GM21529 (cell line): ENCODE measurements around the gene ADAMTS19.
"Not testable (repeated sequence)": the region's sequence is repeated elsewhere in the genome, so short reads cannot be mapped to it uniquely, and the experiment has no call there.

Source experiments
- ATAC-seq: cut with Tn5 transposase; IDR thresholded peaks from one replicate; pipeline ENCODE4 v1.9.1; 2021; ENCODE audit not compliant: unreplicated experiment

Gene ADAMTS19

DNA sequence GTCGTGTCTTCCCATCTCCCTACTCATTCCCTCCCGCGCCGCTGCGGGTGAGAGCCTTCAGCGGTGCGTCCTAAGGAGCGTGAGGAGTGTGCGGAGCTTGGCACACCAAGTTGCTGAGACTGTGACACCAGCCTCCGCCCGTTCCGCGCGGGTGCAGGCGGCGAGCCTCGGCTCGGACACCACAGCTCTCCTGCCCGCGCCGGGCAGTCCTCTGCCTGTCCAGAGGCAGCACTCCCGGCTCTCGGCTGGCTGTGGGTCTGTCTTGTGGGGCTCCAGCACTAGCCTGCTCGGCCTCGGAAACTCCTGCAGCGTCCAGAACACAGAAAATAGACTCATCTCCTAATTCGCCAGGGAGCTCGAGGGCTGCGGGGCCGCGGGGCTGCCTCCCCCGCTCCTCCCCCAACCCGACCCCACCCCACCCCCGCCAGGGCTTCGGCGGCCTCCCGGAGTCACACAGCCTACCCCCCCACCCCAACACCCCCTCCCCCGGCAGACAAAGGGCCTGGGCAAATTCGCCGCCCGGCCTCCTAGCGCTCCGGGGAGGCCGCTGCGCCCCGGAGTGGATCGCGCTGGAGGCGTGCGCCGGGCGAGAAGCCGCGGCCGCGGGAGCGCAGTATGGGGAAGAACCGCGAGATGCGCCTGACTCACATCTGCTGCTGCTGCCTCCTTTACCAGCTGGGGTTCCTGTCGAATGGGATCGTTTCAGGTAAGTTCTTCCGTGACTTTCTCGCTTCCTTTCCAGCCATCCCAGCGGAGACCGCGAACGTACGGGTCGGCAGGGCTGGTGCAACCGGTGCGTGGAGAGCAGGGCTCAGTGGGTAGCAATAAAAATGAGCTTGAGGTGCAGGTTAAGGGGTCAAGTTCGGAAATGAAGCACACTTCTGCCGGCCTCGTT, at the start of gene ADAMTS19:
Gene ADAMTS19, plus strand, starts transcription at position 522 of the 895 bp plus-strand sequence. Its CDS starts 94 bp downstream, at position 616.
- no peak for ATAC-seq

DNA sequence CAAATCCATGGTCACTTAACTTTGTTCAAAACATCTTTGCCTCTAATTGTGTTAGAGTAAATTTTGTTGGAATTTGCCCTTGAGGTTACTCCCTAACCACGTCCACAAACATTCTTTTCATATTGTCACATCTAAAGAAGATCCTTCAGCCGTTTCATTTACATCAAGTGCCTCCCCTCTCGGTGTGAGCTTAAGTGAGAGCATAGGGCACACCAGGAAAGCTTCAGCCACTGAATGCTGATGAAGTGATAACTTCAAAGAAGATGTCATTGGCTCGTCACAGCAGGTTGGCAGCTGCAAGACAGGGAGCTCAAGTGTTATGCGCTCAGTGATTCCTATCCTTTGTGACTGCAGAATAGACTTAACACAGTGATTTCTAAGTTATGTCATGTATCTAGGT, 49.6 kb upstream of the ADAMTS19 start:
- no peak for ATAC-seq

GRCh38 chr5:129412721-129413120, 47.4 kb upstream of the ADAMTS19 start:
- no peak for ATAC-seq

- ATAC-seq: no peak
Measured at GRCh38 chr5:129413570-129413969, 46.5 kb upstream of the ADAMTS19 start.

DNA sequence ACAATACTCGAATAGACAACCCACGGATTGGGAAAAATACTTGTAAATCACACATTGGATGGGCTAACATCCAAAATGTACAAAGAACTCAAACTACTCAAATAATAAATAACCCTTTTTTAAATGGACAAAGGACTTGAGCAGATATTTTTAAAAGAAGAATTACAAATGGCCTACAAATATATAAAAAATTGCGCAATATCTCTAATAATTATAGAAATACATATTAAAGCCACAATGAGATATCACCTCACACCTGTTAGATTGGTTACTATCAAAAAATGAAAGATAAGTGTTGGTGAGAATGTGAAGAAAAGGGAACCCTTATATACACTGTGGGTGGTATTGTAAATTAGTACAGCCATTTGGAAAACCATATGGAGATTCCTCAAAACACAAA, 40.8 kb upstream of the ADAMTS19 start:
- no peak for ATAC-seq

DNA sequence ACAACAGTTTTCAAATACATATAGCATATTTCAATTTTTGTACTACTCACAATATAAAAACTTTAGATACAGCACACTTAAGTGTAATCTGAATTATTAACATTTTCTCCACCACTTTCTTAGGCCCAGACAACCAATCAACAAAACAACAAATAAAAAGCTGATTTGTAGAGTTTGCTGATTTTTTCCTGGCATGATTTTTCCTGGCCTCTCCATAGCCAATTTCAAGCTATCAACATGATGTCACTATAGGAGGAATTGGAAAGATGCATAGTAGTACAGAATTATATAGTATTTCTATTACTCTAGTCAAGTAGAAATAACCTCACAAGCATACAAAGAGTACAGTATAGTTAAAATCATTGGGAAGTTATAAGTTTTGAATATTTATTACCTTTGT, 35.1 kb upstream of the ADAMTS19 start:
- no peak for ATAC-seq

DNA sequence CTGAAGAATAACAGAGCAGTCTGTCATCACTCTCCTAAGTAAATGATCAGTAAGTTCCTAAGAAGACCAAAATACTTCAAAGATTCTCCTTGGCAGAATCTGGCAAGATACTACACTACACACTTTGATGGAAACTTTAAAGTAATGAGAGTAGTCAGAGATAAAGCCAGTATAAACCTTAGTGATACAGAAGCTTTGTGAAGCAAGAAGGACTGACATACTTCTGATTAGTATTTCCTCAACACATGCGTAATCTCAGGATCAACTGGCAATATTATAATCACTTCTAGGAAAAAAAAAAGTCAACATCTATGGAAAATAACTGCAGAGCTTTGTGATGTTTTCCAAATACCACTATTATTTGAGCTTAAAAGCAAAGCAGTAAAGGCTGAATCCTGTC, 34.0 kb upstream of the ADAMTS19 start:
- ATAC-seq: no peak

DNA sequence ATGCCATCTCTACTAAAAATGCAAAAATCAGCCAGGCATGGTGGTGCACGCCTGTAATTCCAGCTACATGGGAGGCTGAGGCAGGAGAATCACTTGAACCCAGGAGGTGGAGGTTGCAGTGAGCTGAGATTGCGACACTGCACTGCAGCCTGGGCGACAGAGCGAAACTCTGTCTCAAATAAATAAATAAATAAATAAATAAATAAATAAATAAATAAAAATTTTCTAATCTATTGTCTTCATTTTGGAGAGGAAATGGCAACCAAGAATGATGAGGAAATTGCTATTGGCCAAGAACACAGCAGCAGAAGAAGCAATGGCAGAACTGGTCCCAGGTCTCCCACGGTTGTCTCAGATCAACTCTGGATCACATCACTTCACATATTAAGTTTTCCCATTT, 31.5 kb upstream of the ADAMTS19 start:
- ATAC-seq: not testable (repeated sequence)

GRCh38 chr5:129431406-129431805, 28.7 kb upstream of the ADAMTS19 start:
- ATAC-seq: no peak

GRCh38 chr5:129438322-129438721, 21.8 kb upstream of the ADAMTS19 start:
- ATAC-seq: no peak

- no peak for ATAC-seq
Measured at GRCh38 chr5:129440424-129440823, 19.7 kb upstream of the ADAMTS19 start.

- no peak for ATAC-seq
Measured at GRCh38 chr5:129441096-129441495, 19.0 kb upstream of the ADAMTS19 start.

GRCh38 chr5:129445379-129445778, 14.7 kb upstream of the ADAMTS19 start:
- peak; percentile 58 for ATAC-seq

DNA sequence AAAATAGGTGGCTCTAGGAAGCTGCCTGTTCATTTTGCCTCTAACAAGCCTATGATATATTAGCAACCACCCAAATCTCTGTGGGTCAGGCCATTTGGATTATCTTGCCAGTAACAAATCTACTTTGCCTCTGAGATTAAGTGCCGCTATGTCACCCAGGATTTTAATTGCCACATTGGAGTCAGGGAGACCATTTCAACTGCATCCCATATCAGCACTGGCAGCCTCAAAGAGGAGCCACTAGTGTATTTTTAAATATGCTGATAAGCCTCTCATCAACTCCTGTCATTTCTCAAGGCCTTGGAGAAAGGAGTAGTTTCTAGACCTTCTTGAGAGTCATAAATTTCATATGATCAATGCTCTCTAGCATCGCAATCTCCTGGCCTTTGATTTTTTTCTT, 12.1 kb upstream of the ADAMTS19 start:
- ATAC-seq: no peak

DNA sequence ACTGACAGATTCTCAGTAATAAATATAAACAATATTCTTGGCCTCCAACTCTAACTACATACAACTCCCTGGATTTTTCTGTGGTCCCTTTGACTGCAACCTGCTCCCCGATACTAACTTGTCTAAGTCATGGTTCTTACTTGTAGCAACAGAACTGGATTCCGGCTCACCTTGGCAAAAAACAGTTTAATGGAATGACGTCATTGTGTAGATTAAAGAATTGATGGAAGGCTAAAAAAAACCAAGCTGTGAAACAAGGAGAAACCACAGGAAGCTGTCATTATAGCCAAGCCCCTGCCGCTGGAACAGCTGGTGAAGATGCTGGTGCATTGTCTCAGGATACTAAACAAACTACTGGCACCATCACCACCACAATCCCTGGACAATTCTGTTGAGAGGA, 11.4 kb upstream of the ADAMTS19 start:
- no peak for ATAC-seq

GRCh38 chr5:129454461-129454860, 5.6 kb upstream of the ADAMTS19 start:
- no peak for ATAC-seq

- no peak for ATAC-seq
Measured at GRCh38 chr5:129459450-129459776, 685 bp upstream of the ADAMTS19 start.

GRCh38 chr5:129460672-129460935, 506 bp downstream of the ADAMTS19 start:
- no peak for ATAC-seq

DNA sequence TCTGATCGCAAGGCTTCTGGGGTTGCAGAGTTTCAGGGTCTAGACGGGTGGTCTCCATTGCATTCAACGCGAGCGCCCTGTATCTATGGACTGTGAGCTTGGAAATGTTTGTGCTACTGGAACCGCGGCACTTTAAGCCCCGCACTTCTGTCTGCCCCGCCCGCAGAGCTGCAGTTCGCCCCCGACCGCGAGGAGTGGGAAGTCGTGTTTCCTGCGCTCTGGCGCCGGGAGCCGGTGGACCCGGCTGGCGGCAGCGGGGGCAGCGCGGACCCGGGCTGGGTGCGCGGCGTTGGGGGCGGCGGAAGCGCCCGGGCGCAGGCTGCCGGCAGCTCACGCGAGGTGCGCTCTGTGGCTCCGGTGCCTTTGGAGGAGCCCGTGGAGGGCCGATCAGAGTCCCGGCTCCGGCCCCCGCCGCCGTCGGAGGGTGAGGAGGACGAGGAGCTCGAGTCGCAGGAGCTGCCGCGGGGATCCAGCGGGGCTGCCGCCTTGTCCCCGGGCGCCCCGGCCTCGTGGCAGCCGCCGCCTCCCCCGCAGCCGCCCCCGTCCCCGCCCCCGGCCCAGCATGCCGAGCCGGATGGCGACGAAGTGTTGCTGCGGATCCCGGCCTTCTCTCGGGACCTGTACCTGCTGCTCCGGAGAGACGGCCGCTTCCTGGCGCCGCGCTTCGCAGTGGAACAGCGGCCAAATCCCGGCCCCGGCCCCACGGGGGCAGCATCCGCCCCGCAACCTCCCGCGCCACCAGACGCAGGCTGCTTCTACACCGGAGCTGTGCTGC, 1.0 kb downstream of the ADAMTS19 start:
- ATAC-seq: no peak

DNA sequence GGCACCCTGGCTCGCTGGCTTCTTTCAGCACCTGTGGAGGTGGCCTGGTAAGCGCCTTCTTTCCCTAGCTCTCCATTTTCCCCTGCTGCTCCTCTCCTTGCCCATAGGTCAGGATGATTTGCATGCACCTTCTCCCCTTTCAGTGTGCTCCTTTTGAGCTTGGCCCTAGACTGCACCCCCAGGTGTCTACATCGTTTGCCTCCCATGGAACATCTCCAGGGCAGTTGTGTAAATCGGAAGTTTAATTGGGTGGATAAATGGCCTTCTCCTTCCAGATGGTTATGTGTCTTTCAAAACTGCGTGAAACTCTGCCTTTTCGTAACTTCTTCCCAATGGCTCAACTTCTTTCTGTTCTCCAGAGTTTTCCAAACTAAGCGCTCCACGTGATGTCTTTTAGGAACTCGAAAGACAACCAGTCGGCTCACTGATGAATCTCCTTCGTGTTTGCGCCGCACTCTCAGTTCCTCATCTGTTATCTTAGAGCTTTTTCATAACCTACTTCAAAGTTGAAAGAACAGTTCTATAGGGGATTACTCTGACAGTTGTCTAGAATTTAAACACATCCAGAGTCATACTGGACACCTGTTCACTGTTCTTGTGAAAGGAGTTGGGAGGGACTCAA, 1.7 kb downstream of the ADAMTS19 start:
- ATAC-seq: no peak

DNA sequence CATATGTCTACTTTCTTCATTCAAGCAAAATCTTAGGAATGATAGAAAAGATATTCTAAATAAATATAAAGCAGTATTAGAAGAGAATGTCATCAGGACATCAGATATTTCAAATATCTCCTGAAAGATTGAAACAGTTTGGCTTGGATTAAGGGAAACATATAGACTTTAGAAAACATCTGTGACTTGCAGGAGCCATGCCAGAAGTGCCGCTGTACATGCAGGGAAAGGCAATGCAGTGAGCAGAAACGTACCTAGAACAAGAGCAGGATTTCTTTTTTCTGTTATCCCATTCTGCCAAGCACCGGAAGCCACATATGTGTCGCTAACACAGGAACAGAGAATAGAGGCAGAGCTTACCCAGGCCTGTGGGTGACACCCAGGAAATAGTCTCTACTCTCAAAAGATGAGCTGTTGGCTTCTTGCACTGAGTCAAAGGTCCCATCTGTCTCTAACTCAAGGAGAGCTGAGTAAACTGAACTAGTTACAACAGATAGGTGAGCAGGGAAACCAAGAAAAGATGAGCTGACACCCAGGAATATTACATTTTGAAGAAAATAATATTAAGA, 5.8 kb downstream of the ADAMTS19 start:
- ATAC-seq: no peak

GRCh38 chr5:129474544-129474943, 14.4 kb downstream of the ADAMTS19 start:
- ATAC-seq: no peak
